ENCODE data around the gene PKIG. TPM values are rescaled to one million over a fixed set of nuclear protein-coding genes. Genes with fewer than 3 reads are reported as not detected.

Gene PKIG
- polyA plus RNA-seq, 1 experiment: 186 TPM

DNA sequence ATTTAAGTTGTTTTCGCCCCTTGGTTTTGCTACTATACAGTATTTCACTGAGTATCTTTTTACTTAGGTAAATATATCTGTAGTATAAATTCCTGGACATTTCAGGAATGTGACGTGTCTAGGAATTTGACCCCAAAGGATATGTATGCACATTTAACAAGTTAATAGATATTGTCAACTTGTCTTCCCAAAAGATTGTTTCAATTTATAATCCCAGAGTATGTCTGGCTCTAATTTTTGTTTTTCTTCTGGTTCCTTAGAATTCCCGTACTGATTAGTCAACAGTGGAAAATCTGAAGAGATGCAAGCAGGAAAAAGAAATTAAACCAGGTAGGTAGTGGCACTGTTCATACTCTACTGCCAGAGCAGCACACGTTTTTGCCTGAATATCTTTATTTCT, 7.2 kb downstream of the PKIG start:
- no peak for DNase-seq (ENCODE audit: low read depth)
- TF ChIP-seq, protein P1, sequence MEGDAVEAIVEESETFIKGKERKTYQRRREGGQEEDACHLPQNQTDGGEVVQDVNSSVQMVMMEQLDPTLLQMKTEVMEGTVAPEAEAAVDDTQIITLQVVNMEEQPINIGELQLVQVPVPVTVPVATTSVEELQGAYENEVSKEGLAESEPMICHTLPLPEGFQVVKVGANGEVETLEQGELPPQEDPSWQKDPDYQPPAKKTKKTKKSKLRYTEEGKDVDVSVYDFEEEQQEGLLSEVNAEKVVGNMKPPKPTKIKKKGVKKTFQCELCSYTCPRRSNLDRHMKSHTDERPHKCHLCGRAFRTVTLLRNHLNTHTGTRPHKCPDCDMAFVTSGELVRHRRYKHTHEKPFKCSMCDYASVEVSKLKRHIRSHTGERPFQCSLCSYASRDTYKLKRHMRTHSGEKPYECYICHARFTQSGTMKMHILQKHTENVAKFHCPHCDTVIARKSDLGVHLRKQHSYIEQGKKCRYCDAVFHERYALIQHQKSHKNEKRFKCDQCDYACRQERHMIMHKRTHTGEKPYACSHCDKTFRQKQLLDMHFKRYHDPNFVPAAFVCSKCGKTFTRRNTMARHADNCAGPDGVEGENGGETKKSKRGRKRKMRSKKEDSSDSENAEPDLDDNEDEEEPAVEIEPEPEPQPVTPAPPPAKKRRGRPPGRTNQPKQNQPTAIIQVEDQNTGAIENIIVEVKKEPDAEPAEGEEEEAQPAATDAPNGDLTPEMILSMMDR (IDR thresholded peaks at IDR 0.05; ENCODE audit: insufficient read depth, low read depth, low read length): no peak
- Histone ChIP-seq H3K27me3 (ENCODE audit: control insufficient read depth, insufficient read depth, low read length) (no peaks in the 10 kb centered on the region), H3K36me3 (ENCODE audit: control insufficient read depth, insufficient read depth, low read length) (peaks cover 10% of the 10 kb centered on the region), H3K4me3 (ENCODE audit: low read depth, low read length) (no peak overlapping the region)
- ChIA-PET POLR2A (no interaction called here), CTCF (no interaction called here)

DNA sequence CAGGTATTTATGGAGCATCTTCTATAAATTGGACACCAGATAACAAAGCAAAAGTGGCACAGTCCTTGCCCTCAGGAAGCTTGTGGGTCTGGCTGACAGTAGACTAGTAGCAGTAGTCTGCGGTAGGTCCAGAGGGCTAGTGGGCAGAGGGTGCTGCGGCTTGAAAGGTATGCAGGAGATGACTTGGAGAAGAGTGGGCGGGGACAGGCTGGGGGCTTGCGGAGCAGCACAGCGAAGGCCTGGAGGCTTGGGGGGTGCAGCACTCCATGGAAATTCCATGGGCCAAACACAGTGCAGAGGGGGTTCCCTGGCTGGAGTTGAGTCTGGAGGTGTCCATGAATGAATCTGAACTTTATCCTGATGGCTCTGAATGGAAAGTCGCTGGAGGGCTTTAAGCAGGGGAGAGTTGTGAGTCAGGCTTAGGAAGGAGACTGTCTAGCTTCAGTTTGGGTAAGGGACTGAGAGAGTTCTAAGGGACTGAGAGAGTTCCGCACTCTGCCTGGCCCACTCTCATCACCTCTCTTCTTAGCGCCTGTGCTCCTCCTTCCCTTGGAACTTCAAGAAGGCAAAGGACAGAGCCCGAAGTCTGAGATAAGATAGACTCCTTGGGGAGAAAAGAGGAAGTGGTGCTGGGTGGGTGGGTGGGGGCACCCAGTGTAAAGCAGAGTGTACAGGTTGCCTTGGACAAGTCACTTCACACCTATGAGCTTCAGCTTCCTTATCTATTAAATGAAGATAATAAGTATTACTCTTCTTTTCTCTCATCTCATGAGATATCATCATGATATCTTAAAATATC, 8.8 kb downstream of the PKIG start:
- ChIA-PET POLR2A (no interaction called here), CTCF (interaction anchor here (1.2 kb wide), 1 partner anchor 19 kb away, joined by 3 read pairs; no protein-coding TSS in a partner anchor)
- TF ChIP-seq, protein P1 (IDR thresholded peaks at IDR 0.05; ENCODE audit: insufficient read depth, low read depth, low read length): no peak
- H3K36me3 ChIP-seq (ENCODE audit: control insufficient read depth, insufficient read depth, low read length): peaks cover 10% of the 10 kb centered on the region
- no peaks in the 10 kb centered on the region for H3K27me3 ChIP-seq (ENCODE audit: control insufficient read depth, insufficient read depth, low read length)
- no peak for DNase-seq (ENCODE audit: low read depth)
- H3K4me3 ChIP-seq (ENCODE audit: low read depth, low read length): no peak overlapping the region

DNA sequence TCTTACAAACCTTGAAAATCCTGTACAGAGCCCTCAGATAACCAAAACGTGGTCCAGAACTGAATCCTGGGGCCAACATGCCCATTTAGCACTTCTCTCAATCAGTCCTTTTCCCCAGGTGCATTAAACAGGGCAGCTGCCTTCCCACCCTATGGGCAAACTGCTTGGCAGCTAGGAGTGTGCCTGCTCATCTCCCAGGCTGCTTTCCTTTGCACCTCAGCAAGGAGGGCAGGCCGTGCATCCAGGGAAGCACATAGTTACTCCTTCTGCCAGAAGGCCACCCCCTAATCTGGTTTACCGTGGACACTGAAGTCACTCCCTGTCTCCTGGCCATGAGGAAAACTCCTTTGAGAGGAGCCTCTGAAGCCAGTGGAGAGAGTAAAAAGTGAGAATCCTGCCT, 10.0 kb downstream of the PKIG start:
- Histone ChIP-seq H3K36me3 (ENCODE audit: control insufficient read depth, insufficient read depth, low read length) (peaks cover 15% of the 10 kb centered on the region), H3K27me3 (ENCODE audit: control insufficient read depth, insufficient read depth, low read length) (no peaks in the 10 kb centered on the region), H3K4me3 (ENCODE audit: low read depth, low read length) (no peak overlapping the region)
- TF ChIP-seq, protein P1 (IDR thresholded peaks at IDR 0.05; ENCODE audit: insufficient read depth, low read depth, low read length): no peak
- ChIA-PET CTCF (no interaction called here), POLR2A (no interaction called here)
- DNase-seq (ENCODE audit: low read depth): no peak

DNA sequence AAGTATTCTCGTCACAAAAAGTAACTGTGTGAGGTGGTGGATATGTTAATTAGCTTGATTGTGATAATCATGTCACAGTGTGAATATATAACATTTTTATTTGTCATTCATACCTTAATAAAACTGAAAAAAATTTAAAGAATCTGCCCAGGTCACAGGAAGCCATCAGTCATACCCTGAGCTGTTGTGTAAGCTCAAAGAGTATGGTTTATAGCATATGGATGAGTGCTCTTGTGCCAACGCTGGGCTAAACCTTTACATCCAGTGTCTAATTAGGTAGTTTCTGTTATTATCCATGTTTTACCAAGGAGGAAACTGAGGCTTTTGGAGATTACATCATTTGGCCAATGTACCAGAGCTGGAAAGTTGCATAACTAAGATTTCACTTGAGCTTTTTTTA, 11.4 kb downstream of the PKIG start:
- TF ChIP-seq, protein P1 (IDR thresholded peaks at IDR 0.05; ENCODE audit: insufficient read depth, low read depth, low read length): no peak
- ChIA-PET CTCF (interaction anchor here (0.6 to 2.2 kb wide), 5 partner anchors 8 to 16 kb away, joined by 3 to 7 read pairs (median 3); partner anchors contain the start of gene PKIG), POLR2A (no interaction called here)
- Histone ChIP-seq H3K36me3 (ENCODE audit: control insufficient read depth, insufficient read depth, low read length) (peaks cover 15% of the 10 kb centered on the region), H3K27me3 (ENCODE audit: control insufficient read depth, insufficient read depth, low read length) (no peaks in the 10 kb centered on the region), H3K4me3 (ENCODE audit: low read depth, low read length) (no peak overlapping the region)
- no peak for DNase-seq (ENCODE audit: low read depth)

GRCh38 chr20:44594730-44595129, 12.4 kb downstream of the PKIG start:
- ChIA-PET CTCF (interaction anchor here (1.1 to 2.2 kb wide), 3 partner anchors 9 to 15 kb away, joined by 3 to 7 read pairs (median 5); partner anchors contain the start of gene PKIG), POLR2A (no interaction called here)
- Histone ChIP-seq H3K27me3 (ENCODE audit: control insufficient read depth, insufficient read depth, low read length) (no peaks in the 10 kb centered on the region), H3K4me3 (ENCODE audit: low read depth, low read length) (no peak overlapping the region), H3K36me3 (ENCODE audit: control insufficient read depth, insufficient read depth, low read length) (peaks cover 15% of the 10 kb centered on the region)
- DNase-seq (ENCODE audit: low read depth): no peak
- TF ChIP-seq, protein P1 (IDR thresholded peaks at IDR 0.05; ENCODE audit: insufficient read depth, low read depth, low read length): no peak
